ENCODE measurements around the gene NLGN3. TPM values are rescaled to one million over a fixed set of nuclear protein-coding genes. Genes with fewer than 3 reads are reported as not detected.

NLGN3 gene
- total RNA-seq, 1 donor from 2014 or later: 3.1 TPM

DNA sequence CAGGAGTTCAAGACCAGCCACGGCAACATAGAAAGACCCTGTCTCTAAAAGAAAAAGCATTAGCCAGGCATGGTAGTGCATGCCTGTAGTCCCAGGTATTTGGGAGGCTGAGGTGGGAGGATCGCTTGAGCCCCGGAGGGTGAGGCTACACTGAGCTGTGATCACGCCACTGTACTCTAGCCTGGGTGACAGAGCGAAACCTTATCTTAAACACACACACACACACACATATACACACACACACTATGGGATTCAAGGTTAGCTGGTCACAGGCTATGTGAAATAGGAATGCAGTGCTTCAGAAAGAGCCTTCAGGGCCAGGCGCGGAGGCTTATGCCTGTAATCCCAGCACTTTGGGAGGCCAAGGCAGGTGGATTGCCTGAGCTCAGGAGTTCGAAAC is 23.5 kb downstream of the NLGN3 start:
- Mint-ChIP-seq H3K27ac (ENCODE audit: unreplicated experiment) (no peak overlapping the region), H3K4me1 (ENCODE audit: low read depth, unreplicated experiment) (peaks cover 5% of the 10 kb centered on the region), H3K4me3 (ENCODE audit: unreplicated experiment) (no peak overlapping the region), H3K36me3 (ENCODE audit: unreplicated experiment) (no peaks in the 10 kb centered on the region), H3K27me3 (ENCODE audit: unreplicated experiment) (no peaks in the 10 kb centered on the region), H3K9me3 (ENCODE audit: unreplicated experiment) (no peaks in the 10 kb centered on the region)
- no peak for DNase-seq
- TF ChIP-seq, protein P1, sequence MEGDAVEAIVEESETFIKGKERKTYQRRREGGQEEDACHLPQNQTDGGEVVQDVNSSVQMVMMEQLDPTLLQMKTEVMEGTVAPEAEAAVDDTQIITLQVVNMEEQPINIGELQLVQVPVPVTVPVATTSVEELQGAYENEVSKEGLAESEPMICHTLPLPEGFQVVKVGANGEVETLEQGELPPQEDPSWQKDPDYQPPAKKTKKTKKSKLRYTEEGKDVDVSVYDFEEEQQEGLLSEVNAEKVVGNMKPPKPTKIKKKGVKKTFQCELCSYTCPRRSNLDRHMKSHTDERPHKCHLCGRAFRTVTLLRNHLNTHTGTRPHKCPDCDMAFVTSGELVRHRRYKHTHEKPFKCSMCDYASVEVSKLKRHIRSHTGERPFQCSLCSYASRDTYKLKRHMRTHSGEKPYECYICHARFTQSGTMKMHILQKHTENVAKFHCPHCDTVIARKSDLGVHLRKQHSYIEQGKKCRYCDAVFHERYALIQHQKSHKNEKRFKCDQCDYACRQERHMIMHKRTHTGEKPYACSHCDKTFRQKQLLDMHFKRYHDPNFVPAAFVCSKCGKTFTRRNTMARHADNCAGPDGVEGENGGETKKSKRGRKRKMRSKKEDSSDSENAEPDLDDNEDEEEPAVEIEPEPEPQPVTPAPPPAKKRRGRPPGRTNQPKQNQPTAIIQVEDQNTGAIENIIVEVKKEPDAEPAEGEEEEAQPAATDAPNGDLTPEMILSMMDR (IDR thresholded peaks at IDR 0.05; ENCODE audit: partially characterized antibody, unreplicated experiment): no peak

DNA sequence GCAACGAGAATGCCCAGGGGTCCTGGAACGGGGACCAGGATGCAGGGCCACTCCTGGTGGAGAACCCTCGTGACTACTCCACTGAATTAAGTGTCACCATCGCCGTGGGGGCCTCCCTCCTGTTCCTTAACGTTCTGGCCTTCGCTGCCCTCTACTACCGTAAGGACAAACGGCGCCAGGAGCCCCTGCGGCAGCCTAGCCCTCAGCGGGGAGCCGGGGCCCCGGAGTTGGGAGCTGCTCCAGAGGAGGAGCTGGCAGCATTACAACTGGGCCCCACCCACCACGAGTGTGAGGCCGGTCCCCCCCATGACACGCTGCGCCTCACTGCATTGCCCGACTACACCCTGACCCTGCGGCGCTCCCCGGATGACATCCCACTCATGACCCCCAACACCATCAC is 24.9 kb downstream of the NLGN3 start:
- Mint-ChIP-seq H3K9me3 (ENCODE audit: unreplicated experiment) (no peaks in the 10 kb centered on the region), H3K27me3 (ENCODE audit: unreplicated experiment) (no peaks in the 10 kb centered on the region), H3K4me1 (ENCODE audit: low read depth, unreplicated experiment) (peaks cover 5% of the 10 kb centered on the region), H3K4me3 (ENCODE audit: unreplicated experiment) (no peak overlapping the region), H3K36me3 (ENCODE audit: unreplicated experiment) (no peaks in the 10 kb centered on the region), H3K27ac (ENCODE audit: unreplicated experiment) (no peak overlapping the region)
- no peak for DNase-seq
- TF ChIP-seq, protein P1 (IDR thresholded peaks at IDR 0.05; ENCODE audit: partially characterized antibody, unreplicated experiment): no peak

GRCh38 chrX:71170660-71171059 is 26.0 kb downstream of the NLGN3 start:
- TF ChIP-seq, protein P1 (IDR thresholded peaks at IDR 0.05; ENCODE audit: partially characterized antibody, unreplicated experiment): no peak

DNA sequence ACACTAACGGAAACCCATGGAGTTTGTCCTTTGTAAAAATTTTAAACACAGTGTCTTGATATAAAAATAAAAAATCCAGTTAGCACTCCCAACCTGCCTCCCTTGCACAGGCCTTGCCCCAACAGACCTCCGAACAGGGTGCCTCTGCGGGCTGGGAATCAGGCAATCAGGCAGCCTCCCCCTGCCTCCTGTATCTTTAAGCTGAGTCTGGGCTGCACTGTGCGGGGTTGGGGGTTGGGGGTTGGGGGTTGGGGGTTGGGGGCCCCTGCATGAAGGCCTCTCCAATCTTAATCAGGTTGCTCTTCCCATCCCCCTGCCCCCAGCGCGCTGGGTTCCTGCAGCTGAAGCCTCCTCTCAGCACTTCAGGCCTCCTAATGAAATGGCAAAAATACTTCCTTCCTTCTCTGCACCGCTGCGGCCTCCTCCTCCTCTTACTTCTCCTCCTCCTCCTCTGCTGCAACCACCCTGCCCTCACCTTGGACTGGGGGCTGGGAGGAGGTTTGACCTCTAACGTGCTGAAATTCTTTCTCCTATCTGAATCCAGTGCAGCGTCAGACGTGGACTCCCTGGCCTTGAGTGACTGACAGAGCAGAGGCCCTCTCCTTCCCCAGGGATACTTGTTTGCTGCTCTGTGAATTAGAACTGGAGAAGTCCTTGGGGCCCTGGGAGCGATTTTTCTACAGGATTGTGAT is 26.6 kb downstream of the NLGN3 start:
- Mint-ChIP-seq H3K9me3 (ENCODE audit: unreplicated experiment) (peaks cover 2% of the 10 kb centered on the region), H3K36me3 (ENCODE audit: unreplicated experiment) (no peaks in the 10 kb centered on the region), H3K4me1 (ENCODE audit: low read depth, unreplicated experiment) (peaks cover 5% of the 10 kb centered on the region), H3K4me3 (ENCODE audit: unreplicated experiment) (no peak overlapping the region), H3K27ac (ENCODE audit: unreplicated experiment) (no peak overlapping the region), H3K27me3 (ENCODE audit: unreplicated experiment) (no peaks in the 10 kb centered on the region)
- TF ChIP-seq, protein P1 (IDR thresholded peaks at IDR 0.05; ENCODE audit: partially characterized antibody, unreplicated experiment): no peak
- DNase-seq: no peak

More at GRCh38 chrX:71170660-71171059, 26.0 kb downstream of the NLGN3 start:
- Mint-ChIP-seq H3K27ac (ENCODE audit: unreplicated experiment) (no peak overlapping the region), H3K4me3 (ENCODE audit: unreplicated experiment) (no peak overlapping the region), H3K4me1 (ENCODE audit: low read depth, unreplicated experiment) (peaks cover 5% of the 10 kb centered on the region), H3K36me3 (ENCODE audit: unreplicated experiment) (no peaks in the 10 kb centered on the region), H3K9me3 (ENCODE audit: unreplicated experiment) (no peaks in the 10 kb centered on the region), H3K27me3 (ENCODE audit: unreplicated experiment) (no peaks in the 10 kb centered on the region)
- DNase-seq: no peak

GRCh38 chrX:71173440-71173839 is 28.8 kb downstream of the NLGN3 start:
- Mint-ChIP-seq H3K36me3 (ENCODE audit: unreplicated experiment) (no peaks in the 10 kb centered on the region), H3K4me1 (ENCODE audit: low read depth, unreplicated experiment) (peaks cover 5% of the 10 kb centered on the region), H3K27ac (ENCODE audit: unreplicated experiment) (no peak overlapping the region), H3K27me3 (ENCODE audit: unreplicated experiment) (no peaks in the 10 kb centered on the region), H3K9me3 (ENCODE audit: unreplicated experiment) (peaks cover 3% of the 10 kb centered on the region), H3K4me3 (ENCODE audit: unreplicated experiment) (no peak overlapping the region)
- TF ChIP-seq, protein P1 (IDR thresholded peaks at IDR 0.05; ENCODE audit: partially characterized antibody, unreplicated experiment): no peak
- DNase-seq: no peak

All from glutamatergic neuron (in vitro differentiated cells).